HG03025 (cell line): ENCODE data around the gene CDC45.

Experiments used
- ATAC-seq: cut with Tn5 transposase; IDR thresholded peaks from one replicate; pipeline ENCODE4 v1.9.1; 2021; ENCODE audit warnings: mild to moderate bottlenecking, moderate library complexity; ENCODE audit not compliant: unreplicated experiment, low FRiP score

Gene CDC45

DNA sequence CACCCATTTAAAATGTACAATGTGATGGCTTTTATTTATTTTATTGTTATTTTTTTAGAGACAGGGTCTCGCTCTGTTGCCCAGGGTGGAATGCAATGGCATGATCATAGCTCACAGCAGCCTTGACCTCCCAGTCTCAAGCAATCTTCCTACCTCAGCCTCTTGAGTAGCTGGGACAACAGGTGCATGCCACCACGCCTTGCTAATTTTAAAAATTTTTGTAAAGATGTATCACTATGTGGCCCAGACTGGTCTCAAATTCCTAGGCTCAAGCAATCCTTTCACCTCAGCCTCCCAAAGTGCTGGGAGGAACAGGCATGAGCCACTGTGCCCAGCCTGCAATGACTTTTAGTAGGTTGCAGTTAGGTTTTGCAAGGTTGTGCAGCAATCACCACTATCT lies 30.2 kb downstream of the CDC45 start:
- ATAC-seq, result no peak

DNA sequence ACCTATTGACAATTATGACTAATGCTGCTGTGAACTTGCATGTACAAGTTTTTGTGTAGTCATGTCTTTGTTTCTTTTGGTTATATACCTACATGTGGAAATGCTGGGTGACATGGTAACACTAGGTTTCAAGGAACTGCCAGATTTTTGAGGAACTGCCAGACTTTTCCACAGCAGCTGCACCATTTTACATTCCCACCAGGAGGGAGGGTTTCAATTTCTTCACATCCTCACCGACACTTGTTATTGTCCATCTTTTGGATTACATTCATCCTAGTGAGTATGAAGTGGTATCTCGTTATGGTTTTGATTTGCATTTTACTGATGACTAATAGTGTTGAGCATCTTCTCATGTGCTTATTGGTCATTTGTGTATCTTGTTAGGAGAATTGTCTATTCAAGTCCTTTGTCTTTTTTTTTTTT lies 31.2 kb downstream of the CDC45 start:
- no peak for ATAC-seq

DNA sequence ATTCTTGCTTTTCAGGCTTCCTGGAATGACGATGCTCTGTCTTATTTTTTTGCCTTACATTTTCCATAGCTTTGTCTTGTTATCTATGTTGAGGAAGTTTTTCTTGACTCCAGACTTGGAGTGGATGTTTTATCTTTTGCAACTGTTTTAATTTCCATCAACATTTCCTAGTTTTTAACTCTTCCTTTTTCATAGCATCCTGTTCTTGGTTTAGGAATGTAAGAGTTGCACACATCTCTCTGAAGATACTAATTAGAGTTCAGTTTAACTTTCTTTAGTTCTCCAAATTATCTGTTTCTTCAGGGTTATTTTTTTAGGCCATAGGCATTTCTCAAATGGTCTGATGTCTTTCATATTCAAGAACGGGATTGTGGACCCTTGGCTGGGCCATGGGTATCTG lies 34.1 kb downstream of the CDC45 start:
- no peak for ATAC-seq

DNA sequence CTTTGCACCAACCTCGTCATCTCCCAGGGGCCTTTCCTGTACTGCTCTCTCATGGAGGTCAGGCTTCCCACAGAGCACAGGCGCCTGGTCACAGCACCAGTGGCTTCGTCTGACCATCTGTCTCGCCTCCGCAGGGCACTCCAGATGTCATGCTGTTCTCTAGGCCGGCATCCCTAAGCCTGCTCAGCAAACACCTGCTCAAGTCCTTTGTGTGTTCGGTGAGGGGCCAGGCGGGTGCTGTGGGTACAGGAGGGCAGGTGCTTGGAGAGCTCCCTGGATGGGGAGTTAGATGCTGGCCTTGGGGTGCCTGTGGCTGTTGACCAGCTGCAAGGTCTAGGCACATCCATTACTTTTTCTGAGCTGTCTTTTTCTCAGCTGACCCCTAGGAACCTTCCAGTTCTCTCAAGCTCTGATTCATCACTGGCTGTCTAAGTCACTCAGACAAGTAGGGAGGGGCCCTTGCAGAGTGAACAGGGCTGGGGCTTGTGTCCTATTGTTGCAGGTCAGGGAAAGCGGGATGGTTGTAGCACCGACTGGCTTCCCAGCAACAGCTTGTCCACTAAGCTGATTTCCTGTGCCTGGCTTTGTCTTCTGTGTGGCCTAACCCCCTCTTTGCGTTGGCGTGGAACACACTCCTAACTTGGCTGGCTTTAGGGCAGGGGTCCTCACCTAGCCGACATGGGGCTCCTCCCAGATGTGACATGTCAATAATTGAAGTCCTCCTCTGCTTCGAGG lies 35.3 kb downstream of the CDC45 start:
- no peak for ATAC-seq

DNA sequence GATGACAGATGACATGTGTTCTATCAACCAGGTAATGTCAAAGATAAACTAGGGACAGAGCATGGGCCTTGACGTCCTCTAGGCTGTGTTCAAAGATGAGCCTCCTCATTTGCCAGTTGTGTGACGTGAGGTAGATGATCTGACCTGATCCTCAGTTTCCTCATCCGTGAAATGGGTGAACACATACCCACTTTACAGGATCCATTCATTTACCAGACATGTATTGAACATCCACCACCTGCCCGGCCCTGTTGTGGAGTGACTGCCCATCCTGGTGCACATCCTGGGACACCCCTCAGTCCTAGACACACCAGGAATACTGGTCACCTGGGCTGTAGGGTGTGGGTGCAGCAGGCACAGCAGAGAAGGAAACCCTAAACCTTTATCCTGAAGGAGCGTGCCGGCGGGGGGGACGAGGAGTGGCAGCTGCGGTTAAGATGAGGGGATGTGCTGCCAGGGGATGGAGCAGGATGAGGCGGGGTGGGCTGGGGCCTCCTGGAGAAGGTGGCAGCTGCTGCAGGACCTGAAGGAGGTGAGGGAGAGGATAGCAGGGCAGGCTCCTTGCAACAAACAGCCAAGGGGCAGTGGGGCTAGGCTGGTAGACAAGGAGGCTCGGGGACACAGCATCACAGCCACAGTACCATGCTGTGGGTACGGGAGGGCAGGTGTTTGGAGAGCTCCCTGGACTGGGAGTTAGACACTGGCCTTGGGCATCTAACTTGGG lies 36.1 kb downstream of the CDC45 start:
- no peak for ATAC-seq

DNA sequence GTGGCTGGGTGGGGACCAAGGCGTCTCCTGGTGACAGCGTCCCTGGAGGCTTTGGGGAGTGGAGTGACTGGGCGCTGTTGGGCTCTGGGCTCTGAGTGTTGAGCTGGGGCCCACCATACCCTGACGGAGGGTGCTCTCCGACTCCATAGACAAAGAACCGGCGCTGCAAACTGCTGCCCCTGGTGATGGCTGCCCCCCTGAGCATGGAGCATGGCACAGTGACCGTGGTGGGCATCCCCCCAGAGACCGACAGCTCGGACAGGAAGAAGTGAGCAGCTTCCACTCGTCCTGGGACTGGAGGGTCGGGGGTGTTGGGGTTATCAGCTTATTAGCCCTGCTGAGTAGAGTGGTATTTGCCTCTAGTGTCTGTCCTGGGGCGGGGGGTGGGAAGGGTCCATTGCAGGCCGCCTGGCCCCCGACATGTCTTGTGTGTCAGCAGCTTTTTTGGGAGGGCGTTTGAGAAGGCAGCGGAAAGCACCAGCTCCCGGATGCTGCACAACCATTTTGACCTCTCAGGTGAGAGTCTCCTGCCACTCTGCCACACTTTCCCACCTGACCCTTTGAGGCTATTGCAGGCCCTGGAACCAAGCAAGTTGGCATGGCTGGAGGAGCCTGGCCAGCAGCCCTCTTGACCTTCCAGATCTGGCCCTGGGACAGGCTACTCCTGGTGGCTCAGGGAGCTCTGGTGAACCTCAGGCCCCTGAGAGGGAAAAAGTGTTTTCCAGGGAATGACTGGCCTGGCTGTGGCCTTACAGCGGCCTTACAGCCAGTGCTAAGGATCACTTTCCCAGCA lies 36.9 kb downstream of the CDC45 start:
- no peak for ATAC-seq

DNA sequence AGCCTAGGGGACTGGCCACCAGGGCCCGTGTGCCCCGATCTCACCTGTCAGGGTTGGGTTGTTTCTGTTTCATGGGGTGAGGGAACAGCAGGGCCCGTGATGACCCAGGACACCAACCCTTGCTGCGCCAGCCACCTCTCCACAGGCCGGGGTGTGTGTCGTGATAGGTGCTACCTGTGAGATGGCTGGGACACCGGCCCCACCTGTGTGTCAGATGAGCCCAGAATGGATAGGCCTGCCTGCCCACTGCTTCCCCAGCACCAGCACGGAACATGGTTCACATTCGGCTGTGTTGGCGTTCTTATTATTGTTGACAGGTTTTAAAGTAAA lies 37.4 kb downstream of the CDC45 start:
- no peak for ATAC-seq

DNA sequence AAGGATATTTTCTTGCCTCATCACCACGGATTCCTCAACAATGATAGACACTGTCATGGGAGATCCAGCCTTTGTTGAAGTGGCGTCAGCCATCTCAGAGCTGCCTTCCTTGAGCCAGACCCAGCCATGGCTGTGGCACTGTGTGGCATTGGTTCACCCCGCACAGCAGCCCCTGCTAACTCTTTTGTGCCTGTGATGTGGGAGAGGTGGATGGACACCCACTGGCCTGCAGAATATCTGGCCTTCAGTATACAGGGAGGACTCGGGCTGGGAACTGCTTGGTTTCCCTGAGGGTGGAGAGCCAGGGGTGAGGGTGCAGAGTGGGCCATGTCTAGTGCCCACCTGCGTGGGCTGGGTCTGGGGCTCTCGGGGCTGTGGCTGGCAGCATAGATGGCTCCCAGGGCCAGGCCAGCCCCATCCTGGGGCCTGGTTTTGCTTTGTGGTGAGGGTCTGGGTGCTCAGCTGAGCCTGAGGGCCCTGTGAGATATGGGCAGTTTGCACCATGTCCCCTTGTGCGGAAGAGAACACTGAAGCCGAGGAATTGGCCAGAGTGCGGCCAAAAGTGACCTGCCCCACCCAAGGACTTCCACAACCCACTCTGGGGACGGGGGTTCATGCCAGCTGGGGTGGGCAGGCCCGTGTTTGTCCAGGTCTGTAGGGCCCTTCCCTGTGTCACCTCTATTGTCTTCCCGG lies 38.3 kb downstream of the CDC45 start:
- ATAC-seq, result no peak

DNA sequence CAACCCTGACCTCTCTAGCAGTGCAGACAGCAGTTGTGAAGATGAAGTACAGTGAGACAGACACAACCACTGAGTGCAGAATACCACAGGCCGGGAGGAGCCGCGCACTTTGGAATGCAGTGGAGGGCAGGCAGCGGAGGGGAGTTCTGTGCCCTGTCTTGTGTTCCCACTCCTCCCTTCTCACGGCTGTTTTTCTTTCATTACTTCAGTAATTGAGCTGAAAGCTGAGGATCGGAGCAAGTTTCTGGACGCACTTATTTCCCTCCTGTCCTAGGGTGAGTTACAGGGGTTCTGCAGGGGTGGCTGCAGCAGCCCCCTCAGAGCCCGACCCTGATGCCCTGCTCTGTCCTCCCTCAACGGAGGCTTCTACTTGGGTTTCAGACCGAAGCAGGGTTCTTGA lies 38.9 kb downstream of the CDC45 start:
- ATAC-seq, result no peak

DNA sequence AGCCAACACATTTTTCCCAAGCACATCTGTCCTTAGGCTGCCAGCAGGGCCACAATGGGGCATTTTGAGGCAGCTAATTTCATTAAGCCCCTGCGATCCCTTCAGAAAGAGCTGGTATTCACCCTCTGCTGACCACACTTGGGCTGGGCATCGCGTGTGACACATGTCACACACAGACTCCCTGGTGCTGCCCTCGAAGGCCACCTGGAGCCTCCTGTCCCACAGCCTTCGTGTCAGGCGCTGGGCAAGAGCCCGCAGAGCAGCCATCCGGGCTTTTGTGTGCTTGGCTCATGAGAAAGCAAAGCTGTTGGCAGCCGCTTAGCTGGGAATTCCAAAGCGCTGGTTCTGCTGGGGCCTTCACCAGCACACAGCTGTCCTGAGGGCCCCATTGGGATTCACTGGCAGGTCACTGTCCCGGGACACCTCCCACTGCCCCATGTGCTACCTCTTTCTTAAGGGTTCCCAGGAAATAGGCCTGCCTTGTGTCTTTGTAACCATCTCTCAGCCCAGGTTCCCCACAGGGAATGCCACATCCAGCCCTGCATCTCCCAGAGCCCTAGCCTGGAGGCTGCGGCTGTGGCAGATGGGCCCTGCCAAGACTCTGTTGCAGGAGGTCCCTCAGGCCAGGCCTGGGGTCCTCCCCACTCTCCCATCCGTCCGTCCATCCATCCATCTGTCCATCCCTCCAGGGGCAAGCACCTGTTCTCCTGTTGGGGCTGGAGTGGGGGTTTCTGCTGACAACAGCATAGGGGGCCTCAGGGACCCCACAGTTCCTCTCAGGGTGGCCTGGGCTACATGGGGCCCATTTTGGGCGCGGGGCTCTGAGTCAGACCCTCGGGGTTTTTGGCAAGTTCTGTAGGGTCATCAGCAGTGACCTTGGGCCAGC lies 39.6 kb downstream of the CDC45 start:
- no peak for ATAC-seq

DNA sequence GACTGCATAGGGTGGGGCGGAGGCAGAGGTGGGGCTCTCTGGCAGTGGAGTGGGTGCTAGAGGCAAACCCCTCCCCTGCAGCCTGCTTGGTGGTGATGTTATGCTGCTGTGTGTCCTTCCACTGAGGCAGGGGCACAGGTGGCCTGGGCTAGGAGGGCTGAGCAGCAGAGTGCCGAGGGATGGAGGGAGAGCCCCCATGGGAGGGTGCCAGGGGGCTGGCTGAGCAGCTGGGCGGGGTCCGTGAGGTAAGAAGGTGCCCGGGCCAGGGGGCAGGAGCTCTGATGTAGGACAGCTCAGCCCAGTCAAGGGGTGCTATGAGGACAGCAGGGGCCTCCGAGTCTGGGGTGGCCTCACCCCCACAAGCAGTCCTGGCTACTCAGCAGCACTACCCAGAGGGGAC lies 40.3 kb downstream of the CDC45 start:
- ATAC-seq, result no peak

DNA sequence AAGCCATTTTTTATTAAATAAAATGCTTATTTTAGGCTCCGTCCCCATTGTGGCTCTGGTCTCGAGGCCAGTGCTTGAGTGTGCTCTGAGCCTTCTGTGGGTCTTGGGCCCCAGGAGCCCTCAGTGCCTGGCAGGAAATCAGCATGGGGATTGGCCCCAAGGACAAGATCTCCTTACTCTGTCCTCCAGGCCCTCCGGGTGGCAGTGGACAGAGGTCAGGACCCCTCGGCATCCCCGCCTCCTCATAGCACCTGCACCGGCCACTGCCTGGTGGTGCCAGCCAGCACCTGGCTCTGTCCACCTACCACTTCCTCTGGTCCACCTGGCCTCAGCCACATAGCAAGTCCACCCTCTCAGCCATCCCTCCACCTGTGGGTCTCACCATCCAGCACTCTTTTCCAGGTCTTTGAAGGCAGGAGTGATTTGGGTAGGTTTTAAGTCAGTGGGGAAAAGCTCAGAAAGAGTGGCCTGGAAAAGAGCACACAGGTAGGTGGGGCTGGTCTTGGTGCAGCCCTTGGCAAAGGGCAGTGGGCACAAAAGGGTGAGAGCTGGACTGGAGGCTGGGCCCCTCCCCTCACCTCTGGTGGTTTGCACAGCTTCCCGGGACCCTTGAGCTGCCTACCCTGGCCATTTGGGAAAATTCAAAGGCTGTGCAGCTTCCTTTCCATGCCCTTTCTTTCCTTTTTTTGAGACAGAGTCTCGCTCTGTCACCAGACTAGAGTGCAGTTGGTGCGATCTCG lies 41.0 kb downstream of the CDC45 start:
- no peak for ATAC-seq

DNA sequence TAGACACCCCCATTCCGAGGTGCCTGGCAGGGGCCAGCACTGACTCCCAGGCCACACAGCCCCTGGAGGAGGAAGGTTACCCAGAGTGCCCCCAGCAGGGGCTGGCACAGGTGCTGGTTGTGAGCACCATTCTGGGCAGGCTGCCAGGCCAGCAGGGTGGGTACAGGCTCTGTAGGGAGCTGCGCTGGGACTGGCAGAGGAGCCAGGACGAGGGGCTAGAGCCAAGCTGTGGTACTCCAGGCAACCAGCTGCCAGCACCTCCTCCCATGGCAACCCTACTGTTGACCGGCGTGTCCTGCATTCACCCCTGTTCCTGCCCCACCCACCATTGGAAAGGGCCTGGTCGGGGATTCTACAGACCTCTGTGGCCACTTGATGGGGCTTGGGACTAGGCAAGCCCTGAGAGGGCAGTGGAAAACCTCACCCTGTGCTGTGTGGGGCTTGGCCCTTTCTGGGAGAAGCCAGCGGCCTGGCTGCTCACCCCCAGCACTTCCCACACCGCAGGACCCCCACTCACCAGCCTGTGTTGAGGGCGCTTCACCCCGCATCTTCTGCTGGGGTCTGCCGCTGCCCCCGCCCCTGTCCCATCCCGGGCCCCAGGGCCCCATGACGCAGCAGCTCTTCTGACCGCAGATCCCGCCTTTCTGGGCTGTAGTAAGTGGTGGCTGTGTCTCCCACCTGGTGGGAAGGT lies 42.6 kb downstream of the CDC45 start:
- ATAC-seq, result no peak

DNA sequence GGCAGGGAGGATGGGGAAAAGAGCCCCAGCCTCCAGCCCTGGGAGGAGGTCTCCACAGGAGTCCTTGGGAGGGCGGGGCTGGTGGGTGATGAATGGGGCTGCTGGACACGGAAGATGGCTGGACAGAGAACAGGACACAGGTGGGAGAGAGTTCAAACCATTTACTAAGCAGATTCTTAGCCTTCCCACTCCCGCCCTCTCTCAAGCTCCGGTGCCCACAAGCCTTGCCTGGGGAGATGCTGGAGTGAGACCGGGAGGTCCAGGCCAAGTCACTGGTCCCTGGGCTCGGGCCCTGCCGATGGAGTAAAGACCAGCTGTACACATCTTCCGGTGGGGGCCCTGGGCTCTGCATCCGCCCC lies 43.1 kb downstream of the CDC45 start:
- ATAC-seq, result no peak

DNA sequence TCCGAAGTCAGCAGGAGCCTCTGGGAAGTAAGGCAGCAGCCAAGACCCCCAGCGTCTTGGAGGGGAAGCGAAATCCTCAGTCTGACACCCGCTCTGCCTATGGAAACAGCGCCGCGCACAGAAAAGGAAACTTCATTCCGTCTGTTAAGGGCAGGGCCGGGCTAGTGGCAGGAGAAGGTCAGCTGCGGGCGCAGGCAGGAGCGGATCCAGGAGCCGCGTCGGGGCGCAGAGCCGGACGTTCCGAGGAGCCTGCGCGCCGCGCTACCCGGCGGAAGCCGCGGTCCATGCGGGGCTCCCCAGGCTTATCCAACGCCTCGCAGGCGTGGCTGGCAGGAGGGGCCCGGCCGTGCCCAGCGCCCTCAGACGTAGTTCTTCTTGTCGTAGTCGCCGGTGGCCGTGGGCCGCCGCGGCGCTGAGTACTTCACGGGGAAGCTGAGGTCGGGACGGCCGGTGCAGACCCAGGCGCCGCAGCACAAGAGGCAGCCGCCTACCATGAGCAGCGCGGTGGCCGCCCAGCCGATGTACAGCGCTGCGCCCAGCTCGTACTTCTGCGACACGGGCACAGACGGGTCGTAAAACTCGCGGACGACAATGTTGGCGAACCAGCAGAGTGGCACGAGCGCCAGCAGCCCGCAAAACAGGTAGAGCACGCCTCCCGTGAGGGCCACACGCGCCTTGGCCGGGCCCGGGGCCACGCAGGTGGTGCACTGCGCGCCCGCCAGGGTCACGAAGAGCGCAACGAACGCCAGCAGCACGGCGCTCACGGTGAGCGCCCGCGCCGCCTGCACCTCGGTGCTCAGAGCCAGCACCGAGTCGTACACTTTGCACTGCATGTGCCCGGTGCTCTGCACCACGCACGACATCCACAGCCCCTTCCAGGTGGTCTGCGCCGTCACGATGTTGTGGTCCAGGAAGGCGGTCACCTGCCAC lies 43.8 kb downstream of the CDC45 start:
- no peak for ATAC-seq

DNA sequence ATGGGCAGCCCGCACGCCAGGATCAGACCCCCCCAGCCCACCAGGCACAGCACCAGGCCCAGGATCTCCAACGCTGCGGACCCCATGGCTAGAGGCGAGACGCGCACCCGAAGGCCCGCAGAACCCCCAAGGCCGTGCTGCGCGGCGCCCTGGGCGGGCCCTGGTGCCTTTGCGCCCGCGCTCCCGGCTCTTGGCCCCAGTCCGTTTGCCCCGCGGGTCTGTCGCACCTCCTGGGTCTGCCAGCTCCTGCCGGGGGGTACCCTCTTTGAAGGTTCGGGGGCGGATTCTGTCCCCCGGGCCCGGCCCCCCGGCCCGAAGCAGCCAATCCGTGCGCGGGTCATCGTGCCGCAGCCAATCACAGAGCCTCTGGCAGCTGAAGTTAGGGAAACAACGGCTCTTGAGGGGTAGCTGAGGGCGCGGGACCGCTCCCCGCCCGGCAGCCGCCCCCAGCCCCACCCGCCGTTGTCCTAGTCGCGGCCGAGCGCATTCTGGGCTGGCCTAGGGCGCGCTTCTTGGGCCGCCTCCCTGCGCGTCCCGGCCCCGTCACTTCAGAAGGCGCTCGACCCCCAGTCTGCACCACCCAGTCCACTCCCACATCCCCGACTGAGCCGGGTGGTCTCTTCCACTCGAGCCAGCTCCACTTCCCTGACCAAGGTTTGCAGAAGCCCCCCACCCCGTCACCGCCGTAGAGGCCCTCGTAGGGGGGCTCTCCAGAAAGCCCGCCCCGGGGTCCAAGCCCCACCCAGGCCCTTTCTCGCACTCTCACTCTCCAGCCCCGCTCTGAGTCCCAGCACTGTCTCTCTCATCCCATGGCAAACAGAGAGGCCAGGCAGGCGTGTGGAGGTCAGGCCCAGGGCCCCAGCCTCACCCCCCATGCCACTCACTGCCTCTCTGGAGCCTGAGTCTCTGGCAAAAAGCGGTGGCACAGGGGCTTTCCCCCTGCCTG lies 44.7 kb downstream of the CDC45 start, which contains the start of gene CLDN5:
Gene CLDN5, minus strand, starts transcription at position 241 of the 946 bp plus-strand sequence. Its CDS starts 155 bp downstream, at position 86.
- ATAC-seq, result no peak
